Measurements from ENCODE around the gene PRDM16.

GRCh38 chr1:3183411-3183810 is 114.4 kb downstream of the PRDM16 start:
- TF ChIP-seq CTCF (IDR thresholded peaks at IDR 0.05) = no peak
- no peak for TF ChIP-seq EZH2 (IDR thresholded peaks at IDR 0.05; ENCODE audit: borderline replicate concordance, insufficient read depth, low read depth, low read length, poor library complexity, severe bottlenecking)
